ENCODE data around the gene GOLIM4.
"Not testable (repeated sequence)": the region's sequence is repeated elsewhere in the genome, so short reads cannot be mapped to it uniquely, and the experiment has no call there.

GOLIM4 gene

GRCh38 chr3:168095611-168096209 is at the start of gene GOLIM4:
TSS of gene GOLIM4 (minus strand) at chr3:168095924. CDS start at chr3:168095285, 639 bp downstream.
- no peak for TF ChIP-seq CTCF (IDR thresholded peaks at IDR 0.05; ENCODE audit: insufficient read depth, missing control alignments)
- no peak for FAIRE-seq
- peak; percentile 41 for DNase-seq (ENCODE audit: insufficient read length, low spot score)

- DNase-seq (ENCODE audit: insufficient read length, low spot score) (no peak), FAIRE-seq (no peak)
These were observed 45.8 kb upstream of the GOLIM4 start for GRCh38 chr3:168141405-168141998.

GRCh38 chr3:168139947-168140346 is 44.2 kb upstream of the GOLIM4 start:
- FAIRE-seq = no peak
- no peak for DNase-seq (ENCODE audit: insufficient read length, low spot score)
- TF ChIP-seq CTCF (IDR thresholded peaks at IDR 0.05; ENCODE audit: insufficient read depth, missing control alignments) = no peak

More at GRCh38 chr3:168141405-168141998, 45.8 kb upstream of the GOLIM4 start:
- no peak for TF ChIP-seq CTCF (IDR thresholded peaks at IDR 0.05; ENCODE audit: insufficient read depth, missing control alignments)

GRCh38 chr3:168138421-168138820 is 42.7 kb upstream of the GOLIM4 start:
- no peak for TF ChIP-seq CTCF (IDR thresholded peaks at IDR 0.05; ENCODE audit: insufficient read depth, missing control alignments)
- no peak for FAIRE-seq
- DNase-seq (ENCODE audit: insufficient read length, low spot score) = no peak

GRCh38 chr3:168134931-168135330 is 39.2 kb upstream of the GOLIM4 start:
- FAIRE-seq (no peak), DNase-seq (ENCODE audit: insufficient read length, low spot score) (no peak)
- no peak for TF ChIP-seq CTCF (IDR thresholded peaks at IDR 0.05; ENCODE audit: insufficient read depth, missing control alignments)

GRCh38 chr3:168130250-168130649 is 34.5 kb upstream of the GOLIM4 start:
- not testable (repeated sequence) for DNase-seq (ENCODE audit: insufficient read length, low spot score); FAIRE-seq

- not testable (repeated sequence) for DNase-seq (ENCODE audit: insufficient read length, low spot score); FAIRE-seq
These were observed 32.7 kb upstream of the GOLIM4 start for GRCh38 chr3:168128463-168128862.

GRCh38 chr3:168127466-168127865 is 31.7 kb upstream of the GOLIM4 start:
- no peak for TF ChIP-seq CTCF (IDR thresholded peaks at IDR 0.05; ENCODE audit: insufficient read depth, missing control alignments)
- FAIRE-seq = no peak
- no peak for DNase-seq (ENCODE audit: insufficient read length, low spot score)

All from D721Med (cell line).